CD4-positive, alpha-beta T cell treated with Interleukin-15 for 4 hours (primary cell): ENCODE data around the gene CXXC5.

Experiments
- DNase-seq: peaks from one replicate; pipeline ENCODE4 v3.0.0-alpha.2; 2020; ENCODE audit warnings: low spot score

The CXXC5 gene

DNA sequence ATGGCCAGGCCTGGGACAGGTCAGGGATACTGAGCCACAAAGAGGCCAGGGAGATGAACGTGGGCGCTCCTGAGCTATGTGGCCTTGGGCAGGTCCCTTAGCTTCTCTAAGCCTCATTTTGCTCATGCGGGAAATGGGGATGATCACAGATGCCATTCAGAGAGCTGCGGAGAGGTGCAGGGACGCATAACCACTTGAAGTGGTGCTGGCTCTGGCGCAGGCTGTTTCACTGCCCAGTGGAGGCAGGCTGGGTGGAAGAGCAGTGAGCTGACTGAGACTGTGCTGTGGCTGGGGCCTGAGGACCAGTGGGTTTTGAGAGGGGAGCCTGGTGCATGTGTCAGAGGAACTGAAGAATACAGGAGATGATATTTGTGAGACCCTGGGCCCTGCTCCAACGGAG, 18.4 kb downstream of the CXXC5 start:
- no peak for DNase-seq

- DNase-seq: no peak
Measured at GRCh38 chr5:139667001-139667729, 19.0 kb downstream of the CXXC5 start.

DNA sequence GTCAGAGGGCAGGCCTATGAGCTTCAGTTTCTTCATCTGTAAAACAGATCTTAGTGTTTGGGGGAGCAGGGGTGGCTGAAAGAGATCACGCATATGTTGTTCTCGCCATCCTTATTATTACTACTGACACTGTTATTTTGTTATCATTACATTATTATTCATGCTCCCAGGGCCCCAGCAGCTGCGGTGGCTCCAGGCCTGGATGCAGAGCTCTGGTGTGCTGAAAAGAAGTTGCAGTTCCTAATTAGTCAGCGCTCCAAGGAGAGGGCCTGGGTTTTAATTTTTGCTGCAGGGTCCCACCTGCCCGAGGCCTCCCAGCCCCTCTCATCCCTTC, 19.5 kb downstream of the CXXC5 start:
- no peak for DNase-seq

GRCh38 chr5:139668064-139668880, 20.1 kb downstream of the CXXC5 start:
- peak; percentile 48 for DNase-seq

DNA sequence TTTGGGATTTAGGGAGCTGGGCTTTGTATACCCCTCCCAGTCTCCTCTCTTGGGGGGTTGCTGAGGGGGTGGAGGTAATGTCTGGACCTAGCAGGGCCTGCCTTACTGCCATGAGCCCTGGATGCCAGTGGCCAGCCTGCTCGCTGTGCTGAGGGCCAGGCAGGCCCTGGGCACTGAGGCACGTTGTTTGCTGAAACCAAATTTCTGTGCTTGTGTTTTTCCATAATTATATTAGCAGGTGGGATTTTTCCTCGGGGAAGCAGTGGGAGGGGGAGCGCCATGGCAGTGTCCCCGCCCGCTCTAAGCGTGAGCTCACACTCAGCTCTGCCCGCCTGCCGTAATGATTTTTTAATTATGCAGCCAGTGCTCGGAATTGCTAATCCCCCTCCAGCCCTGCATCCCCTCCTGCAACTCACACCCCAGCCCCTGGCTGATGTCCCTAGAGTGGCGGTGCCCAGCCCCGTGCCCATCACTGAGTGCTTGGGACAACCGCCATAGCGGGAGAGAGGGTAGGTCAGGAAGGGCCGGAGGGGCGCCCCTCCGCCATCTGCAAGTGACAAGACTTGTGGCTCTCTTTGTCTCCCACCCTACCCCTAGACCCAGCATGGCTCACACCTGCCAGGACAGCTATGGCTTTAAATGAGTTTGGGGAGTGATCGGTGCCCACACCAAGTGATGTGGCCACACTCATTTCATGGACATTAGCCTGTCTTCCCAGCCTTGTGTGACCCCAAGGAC, 20.9 kb downstream of the CXXC5 start:
- no peak for DNase-seq

GRCh38 chr5:139669662-139670368, 21.7 kb downstream of the CXXC5 start:
- DNase-seq: no peak

GRCh38 chr5:139670369-139671095, 22.4 kb downstream of the CXXC5 start:
- no peak for DNase-seq

GRCh38 chr5:139671096-139671841, 23.1 kb downstream of the CXXC5 start:
- DNase-seq: no peak

GRCh38 chr5:139675213-139675612, 27.1 kb downstream of the CXXC5 start:
- no peak for DNase-seq

GRCh38 chr5:139675825-139676224, 27.7 kb downstream of the CXXC5 start:
- DNase-seq: no peak

DNA sequence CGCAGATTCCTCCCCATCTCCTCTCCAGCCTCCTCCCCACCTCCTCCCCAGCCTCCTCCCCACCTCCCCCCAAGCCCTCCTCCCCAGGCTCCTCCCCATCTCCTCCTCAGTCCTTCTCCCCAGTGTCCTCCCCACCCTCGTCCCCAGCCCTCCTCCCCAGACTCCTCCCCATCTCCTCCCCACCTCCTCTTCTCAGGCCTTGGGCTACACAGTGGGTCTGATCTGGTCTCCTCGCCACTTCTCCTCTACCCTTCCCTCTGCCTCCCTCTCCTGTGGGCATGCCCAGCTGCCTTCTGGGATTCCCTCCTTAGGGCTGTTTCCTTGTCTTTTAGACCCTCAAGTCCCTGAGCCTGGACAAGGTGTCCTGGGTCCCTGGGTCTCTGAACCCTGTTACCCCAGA, 28.3 kb downstream of the CXXC5 start:
- DNase-seq: no peak

DNA sequence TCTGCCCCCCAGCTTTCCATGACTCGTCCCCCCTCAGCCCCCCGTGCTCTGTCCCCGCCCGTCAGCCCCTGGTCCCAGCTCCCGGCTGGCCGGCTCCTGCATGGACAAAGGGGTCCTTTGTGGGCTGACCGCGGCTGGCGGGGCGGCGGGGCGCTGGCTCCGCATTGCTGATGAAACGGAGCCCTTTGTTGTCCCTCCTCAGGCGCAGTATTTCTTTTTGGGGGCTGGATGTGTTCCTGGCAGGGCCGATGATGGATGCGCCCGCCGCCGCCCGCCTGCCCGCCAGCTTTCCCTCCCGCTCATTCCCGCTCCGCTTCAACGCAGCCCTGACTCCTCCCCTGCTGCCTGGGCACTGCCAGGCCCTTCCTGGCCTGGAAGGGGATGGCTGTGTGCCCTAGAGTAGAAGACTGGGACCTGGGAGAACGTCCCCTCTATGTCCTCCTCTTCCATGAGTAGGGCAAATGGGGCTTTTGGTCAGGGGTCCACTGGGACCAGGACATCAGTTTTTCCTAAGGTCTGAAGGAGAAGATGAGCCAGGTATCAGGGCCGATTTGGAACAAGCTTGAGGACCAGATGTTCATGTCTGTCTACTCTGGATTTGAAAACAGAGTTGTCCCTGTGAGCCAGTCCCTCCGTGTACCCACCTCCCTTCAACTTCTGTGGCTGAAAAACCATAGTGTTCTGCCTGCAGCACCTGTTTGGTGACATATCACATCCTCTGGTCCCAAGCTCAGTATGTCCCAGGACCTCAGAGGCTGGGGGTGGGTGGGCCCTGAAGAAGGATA, 29.0 kb downstream of the CXXC5 start:
- DNase-seq: no peak

DNA sequence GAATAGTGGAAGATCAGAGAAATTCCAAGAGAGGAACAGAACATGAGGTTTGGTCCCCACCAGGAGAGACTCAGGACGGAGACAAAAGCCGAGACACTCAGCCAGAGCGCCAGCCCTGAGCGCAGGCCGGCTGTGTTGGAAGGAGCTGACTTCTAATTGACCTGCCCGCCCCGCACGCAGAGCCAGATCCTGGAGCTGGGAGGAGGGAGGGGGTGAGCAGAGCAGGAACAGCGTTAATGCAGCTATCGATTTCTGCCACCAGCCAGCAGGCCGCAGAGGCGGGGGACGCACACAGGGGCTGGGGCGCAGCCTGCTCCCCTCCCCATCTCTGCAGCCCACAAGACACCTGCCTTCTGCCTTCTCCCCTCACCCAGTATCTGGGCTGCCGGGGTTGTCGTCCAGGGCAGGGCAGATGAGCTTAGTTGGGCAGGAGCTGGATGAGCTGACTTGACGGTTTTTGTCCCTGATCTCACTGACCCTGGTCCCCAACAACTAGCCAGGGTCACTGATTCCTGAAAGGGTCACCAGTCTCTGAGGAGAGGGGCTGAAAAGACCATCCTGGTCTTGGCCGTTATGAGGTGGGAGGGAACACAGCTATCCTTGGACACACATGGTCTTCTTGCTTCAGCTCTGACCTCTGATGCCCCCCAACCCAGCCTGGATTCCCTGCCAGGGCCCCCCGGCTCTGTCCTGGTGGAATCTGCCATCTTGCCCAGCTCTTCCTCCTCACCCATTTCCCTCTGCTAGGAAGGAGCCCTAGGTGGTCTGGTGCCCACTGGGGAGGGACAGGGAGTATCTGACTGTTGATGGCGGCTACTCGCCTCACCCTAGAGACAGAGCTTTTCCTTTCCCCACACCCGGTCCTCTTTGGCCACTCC, 29.8 kb downstream of the CXXC5 start:
- no peak for DNase-seq

DNA sequence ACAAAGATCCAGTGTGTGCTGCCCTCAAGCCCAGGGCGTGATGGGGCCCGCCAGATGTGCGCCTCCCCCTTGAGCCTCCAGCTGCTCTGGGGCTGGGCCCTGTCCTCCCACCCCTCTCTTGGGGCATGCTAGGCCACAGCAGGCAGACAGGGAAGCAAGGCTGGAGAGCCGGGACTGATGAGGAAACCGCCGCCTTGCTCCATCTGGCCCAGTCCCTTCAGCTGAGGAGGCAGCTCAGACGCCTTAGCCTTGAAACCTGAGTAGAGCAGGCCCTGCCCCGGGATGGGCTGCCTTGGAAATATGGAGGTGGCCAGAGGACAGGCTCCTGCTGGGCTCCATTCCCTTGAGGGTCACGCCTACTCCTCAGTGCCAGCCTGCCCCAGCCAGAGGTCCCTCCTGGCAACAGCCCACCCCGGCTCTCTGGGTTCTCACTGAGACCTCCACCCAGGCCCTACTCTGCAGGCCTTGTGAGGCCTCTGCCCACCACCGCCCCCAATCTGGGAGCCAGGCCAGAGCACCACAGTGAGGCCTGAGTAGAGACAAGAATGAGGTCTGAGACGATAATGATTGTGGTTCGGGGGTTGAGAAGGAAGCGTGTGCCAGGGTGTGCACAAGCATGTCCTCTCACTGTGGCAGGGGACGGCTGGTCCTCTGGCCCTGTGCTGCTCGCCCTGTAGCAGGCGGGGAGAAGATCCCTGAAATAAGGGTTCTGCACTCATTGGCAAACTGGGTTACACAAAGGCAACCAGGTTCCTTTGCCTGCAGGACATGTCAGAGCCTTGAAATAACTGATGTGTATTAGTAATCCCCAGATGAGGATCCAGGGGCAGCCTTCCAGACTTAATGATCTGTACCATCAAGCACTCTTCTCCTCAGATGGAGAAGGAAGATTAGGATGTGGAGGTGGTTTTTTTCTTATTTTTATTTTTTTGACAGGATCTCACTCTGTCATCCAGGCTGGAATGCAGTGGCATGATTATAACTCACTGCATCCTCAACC, 30.9 kb downstream of the CXXC5 start:
- no peak for DNase-seq

DNA sequence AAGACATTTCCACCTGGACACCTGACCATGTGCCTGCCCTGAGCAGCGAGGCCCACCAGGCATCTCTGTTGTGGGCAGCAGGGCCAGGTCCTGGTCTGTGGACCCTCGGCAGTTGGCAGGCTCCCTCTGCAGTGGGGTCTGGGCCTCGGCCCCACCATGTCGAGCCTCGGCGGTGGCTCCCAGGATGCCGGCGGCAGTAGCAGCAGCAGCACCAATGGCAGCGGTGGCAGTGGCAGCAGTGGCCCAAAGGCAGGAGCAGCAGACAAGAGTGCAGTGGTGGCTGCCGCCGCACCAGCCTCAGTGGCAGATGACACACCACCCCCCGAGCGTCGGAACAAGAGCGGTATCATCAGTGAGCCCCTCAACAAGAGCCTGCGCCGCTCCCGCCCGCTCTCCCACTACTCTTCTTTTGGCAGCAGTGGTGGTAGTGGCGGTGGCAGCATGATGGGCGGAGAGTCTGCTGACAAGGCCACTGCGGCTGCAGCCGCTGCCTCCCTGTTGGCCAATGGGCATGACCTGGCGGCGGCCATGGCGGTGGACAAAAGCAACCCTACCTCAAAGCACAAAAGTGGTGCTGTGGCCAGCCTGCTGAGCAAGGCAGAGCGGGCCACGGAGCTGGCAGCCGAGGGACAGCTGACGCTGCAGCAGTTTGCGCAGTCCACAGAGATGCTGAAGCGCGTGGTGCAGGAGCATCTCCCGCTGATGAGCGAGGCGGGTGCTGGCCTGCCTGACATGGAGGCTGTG, 32.4 kb downstream of the CXXC5 start:
- DNase-seq: no peak

GRCh38 chr5:139681112-139681458, 32.9 kb downstream of the CXXC5 start:
- DNase-seq: no peak

GRCh38 chr5:139681466-139681865, 33.3 kb downstream of the CXXC5 start:
- DNase-seq: no peak
